H1 (cell line): ENCODE data around the gene ADAMTS1.

Experiments
- CREB1 ChIP-seq: IDR thresholded peaks from 2 replicates; pipeline ENCODE4 v1.6.1; 2012; ENCODE audit warnings: inconsistent platforms
- JUND ChIP-seq: IDR thresholded peaks from 2 replicates; pipeline ENCODE4 v1.6.1; 2011; ENCODE audit warnings: mild to moderate bottlenecking, improper control_type of control experiment, low read length
- POLR2AphosphoS5 ChIP-seq: IDR thresholded peaks from 2 replicates; pipeline ENCODE4 v1.6.1; 2011; ENCODE audit warnings: low read depth, low read length

DNA sequence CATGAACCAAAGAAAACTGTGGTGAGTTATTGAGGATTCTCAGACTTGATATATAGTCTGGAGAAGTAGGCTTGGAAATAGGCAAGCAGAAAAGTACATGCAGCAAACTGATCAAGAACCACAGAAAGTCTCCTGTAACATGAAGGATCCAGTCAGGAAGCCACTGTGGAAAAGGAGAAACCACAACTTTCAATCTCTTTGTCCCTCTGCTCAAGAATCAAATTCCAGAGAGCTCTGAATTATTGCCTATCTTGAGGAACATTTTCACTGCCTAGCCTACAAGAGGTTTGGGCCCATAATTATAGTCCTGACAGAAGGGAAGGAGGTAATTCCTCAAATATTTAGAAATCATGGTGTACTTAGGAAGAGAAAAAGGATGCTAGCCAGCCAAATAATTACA lies 43.0 kb upstream of the ADAMTS1 start:
- TF ChIP-seq JUND (no peak), CREB1 (no peak), POLR2AphosphoS5 (no peak)
